HG02840 (cell line): Measurements from ENCODE around the gene ITGB2.

Experiments
- ATAC-seq: cut with Tn5 transposase; IDR thresholded peaks from one replicate; pipeline ENCODE4 v1.9.1; 2021; ENCODE audit warnings: mild to moderate bottlenecking, moderate library complexity, moderate number of reproducible peaks; ENCODE audit not compliant: unreplicated experiment, low FRiP score

Gene ITGB2

GRCh38 chr21:44920694-44921604 lies at the start of gene ITGB2:
Gene ITGB2, minus strand, starts transcription at chr21:44920899. Its CDS starts 10,117 bp downstream, at chr21:44910782.
- no peak for ATAC-seq

GRCh38 chr21:44969931-44970755 lies 49.4 kb upstream of the ITGB2 start:
- no peak for ATAC-seq

GRCh38 chr21:44969066-44969670 lies 48.5 kb upstream of the ITGB2 start:
- no peak for ATAC-seq

- no peak for ATAC-seq
These were observed 46.7 kb upstream of the ITGB2 start for GRCh38 chr21:44967082-44968047.

GRCh38 chr21:44966135-44967081 lies 45.7 kb upstream of the ITGB2 start:
- ATAC-seq: no peak

- no peak for ATAC-seq
These were observed 44.7 kb upstream of the ITGB2 start for GRCh38 chr21:44965251-44966022.

- no peak for ATAC-seq
These were observed 43.7 kb upstream of the ITGB2 start for GRCh38 chr21:44964381-44964780.

GRCh38 chr21:44962403-44962966 lies 41.8 kb upstream of the ITGB2 start:
- no peak for ATAC-seq

- ATAC-seq: no peak
These were observed 39.7 kb upstream of the ITGB2 start for GRCh38 chr21:44960141-44961092.

GRCh38 chr21:44959376-44960091 lies 38.8 kb upstream of the ITGB2 start:
- no peak for ATAC-seq

- ATAC-seq: no peak
These were observed 37.9 kb upstream of the ITGB2 start for GRCh38 chr21:44958471-44959191.

GRCh38 chr21:44957901-44958451 lies 37.3 kb upstream of the ITGB2 start:
- ATAC-seq: no peak

- ATAC-seq: no peak
These were observed 36.5 kb upstream of the ITGB2 start for GRCh38 chr21:44957047-44957831.

- ATAC-seq: no peak
These were observed 35.8 kb upstream of the ITGB2 start for GRCh38 chr21:44956356-44957046.
